Measurements from ENCODE around the gene CWC27. TPM values are rescaled to one million over a fixed set of nuclear protein-coding genes. Genes with fewer than 3 reads are reported as not detected.

CWC27 gene
- total and polyA plus RNA-seq, 2 of the 13 experiments (the other 11 are each of a cell fraction or from before 2014, with no cell fraction given), result 21.1 to 25.7 TPM

GRCh38 chr5:65055938-65056337, 287.2 kb downstream of the CWC27 start (continued):
- no peak for TF ChIP-seq YEATS2 (CRISPR knock-in tag; IDR thresholded peaks at IDR 0.05; ENCODE audit: borderline replicate concordance)

GRCh38 chr5:65059681-65060598, 291.2 kb downstream of the CWC27 start:
- WGBS (ENCODE audit: low lambda C conversion rate), result 15% methylated on average over 6 of the region's 6 CpGs
- H3K36me3 ChIP-seq (replicated peaks in 1 of 2; ENCODE audit: control insufficient read depth in 1 of 2, insufficient read depth in 2 of 2, low read length in 2 of 2), result no peaks in the 10 kb centered on the region
- ChIA-PET CTCF (ENCODE audit: low intra/inter-chr PET ratio, low total read pairs) (no interaction called here), POLR2A (no interaction called here)
- H4K20me1 ChIP-seq (ENCODE audit: insufficient read depth, low read length), result no peaks in the 10 kb centered on the region
- BruUV-seq (replicated peaks), result no TSS peak
- ATAC-seq (no peak), DNase-seq (ENCODE audit: low spot score) (no peak), FAIRE-seq (no peak)
- in situ Hi-C loops (cut with HindIII; ENCODE audit: extremely low pct_ligation_motif_present, low pct_unique_long_range_greater_than_20kb) (no loop called here), intact Hi-C loops (cut with micrococcal nuclease; ENCODE audit: unreplicated experiment) (no loop called here)
- H3K4me1 ChIP-seq (ENCODE audit: insufficient read depth, low read length), result no peaks in the 10 kb centered on the region
- H3K79me2 ChIP-seq (ENCODE audit: insufficient read depth, low read length), result no peaks in the 10 kb centered on the region
- H3K9me3 ChIP-seq (ENCODE audit: low read length), result no peaks in the 10 kb centered on the region
- no peak overlapping the region for H2AFZ ChIP-seq (ENCODE audit: low read length)
- H3K4me3 ChIP-seq (replicated peaks in 1 of 3; ENCODE audit: insufficient read depth in 1 of 3, low read depth in 2 of 3, low read length in 3 of 3), result no peak overlapping the region
- H3K27ac ChIP-seq (ENCODE audit: extremely low read length, insufficient read depth, low read length), result no peak overlapping the region
- H3K4me2 ChIP-seq (ENCODE audit: low read depth, low read length), result no peak overlapping the region
- peaks cover 2 to 9% of the 10 kb centered on the region in 2 experiments; a peak in 1 of 5 replicates for H3K27me3 ChIP-seq (ENCODE audit: control insufficient read depth in 1 of 2, insufficient read depth in 2 of 2, low read length in 2 of 2)
- no peak overlapping the region for H3K9ac ChIP-seq (ENCODE audit: insufficient read depth, low read depth, low read length)
- TF ChIP-seq TRIM22 (IDR thresholded peaks at IDR 0.05), result no peak
- TF ChIP-seq ZNF549 (CRISPR knock-in tag; IDR thresholded peaks at IDR 0.05), result no peak
- TF ChIP-seq ERF (CRISPR knock-in tag; IDR thresholded peaks at IDR 0.05), result no peak
- no peak for TF ChIP-seq ZNF180 (CRISPR knock-in tag; IDR thresholded peaks at IDR 0.05; ENCODE audit: borderline replicate concordance, low read depth)
- no peak for TF ChIP-seq CBFB (CRISPR knock-in tag; IDR thresholded peaks at IDR 0.05)
- TF ChIP-seq SCMH1 (CRISPR knock-in tag; IDR thresholded peaks at IDR 0.05; ENCODE audit: borderline replicate concordance), result no peak
- TF ChIP-seq ZNF350 (CRISPR knock-in tag; IDR thresholded peaks at IDR 0.05; ENCODE audit: borderline replicate concordance, low read depth), result no peak
- TF ChIP-seq ZBTB25 (CRISPR knock-in tag; IDR thresholded peaks at IDR 0.05), result no peak
- TF ChIP-seq, protein P1, sequence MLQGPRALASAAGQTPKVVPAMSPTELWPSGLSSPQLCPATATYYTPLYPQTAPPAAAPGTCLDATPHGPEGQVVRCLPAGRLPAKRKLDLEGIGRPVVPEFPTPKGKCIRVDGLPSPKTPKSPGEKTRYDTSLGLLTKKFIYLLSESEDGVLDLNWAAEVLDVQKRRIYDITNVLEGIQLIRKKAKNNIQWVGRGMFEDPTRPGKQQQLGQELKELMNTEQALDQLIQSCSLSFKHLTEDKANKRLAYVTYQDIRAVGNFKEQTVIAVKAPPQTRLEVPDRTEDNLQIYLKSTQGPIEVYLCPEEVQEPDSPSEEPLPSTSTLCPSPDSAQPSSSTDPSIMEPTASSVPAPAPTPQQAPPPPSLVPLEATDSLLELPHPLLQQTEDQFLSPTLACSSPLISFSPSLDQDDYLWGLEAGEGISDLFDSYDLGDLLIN (CRISPR knock-in tag; IDR thresholded peaks at IDR 0.05; ENCODE audit: borderline replicate concordance), result no peak
- TF ChIP-seq YEATS4 (CRISPR knock-in tag; IDR thresholded peaks at IDR 0.05; ENCODE audit: borderline replicate concordance), result no peak
- no peak for TF ChIP-seq PHF8 (CRISPR knock-in tag; IDR thresholded peaks at IDR 0.05)
- TF ChIP-seq ZC3H4 (CRISPR knock-in tag; IDR thresholded peaks at IDR 0.05; ENCODE audit: borderline replicate concordance), result no peak
- TF ChIP-seq ZBTB14 (CRISPR knock-in tag; IDR thresholded peaks at IDR 0.05), result no peak
- TF ChIP-seq MBD4 (IDR thresholded peaks at IDR 0.05; ENCODE audit: borderline replicate concordance, low read length), result no peak
- no peak for TF ChIP-seq HNF4G (IDR thresholded peaks at IDR 0.05; ENCODE audit: borderline replicate concordance, low read depth, low read length)
- TF ChIP-seq HNF4G (CRISPR knock-in tag; IDR thresholded peaks at IDR 0.05; ENCODE audit: borderline replicate concordance, low read depth), result no peak
- TF ChIP-seq SOX5 (CRISPR knock-in tag; IDR thresholded peaks at IDR 0.05; ENCODE audit: borderline replicate concordance), result no peak
- TF ChIP-seq ZNF225 (CRISPR knock-in tag; IDR thresholded peaks at IDR 0.05), result no peak
